HepG2 (cell line): ENCODE measurements around the gene RPTOR. TPM values are rescaled to one million over a fixed set of nuclear protein-coding genes. Genes with fewer than 3 reads are reported as not detected.

ENCODE experiments used
- ARID4A ChIP-seq: sonication (generic); formaldehyde crosslinking; IDR thresholded peaks from 2 replicates; pipeline ENCODE4 v1.5.0; 2020; ENCODE audit warnings: mild to moderate bottlenecking, missing genetic modification reagents, borderline replicate concordance
- ARNT ChIP-seq: fragments of 450-650 bp; IDR thresholded peaks from 2 replicates; pipeline ENCODE4 v1.6.1; 2017
- ASH2L ChIP-seq: fragments of 300-600, 200-600 bp; sonication (generic); IDR thresholded peaks from 2 replicates; pipeline ENCODE4 v1.7.0; 2017; ENCODE audit warnings: low read depth, mild to moderate bottlenecking, moderate library complexity, mixed read lengths, low read length; ENCODE audit not compliant: insufficient read length
- E2F2 ChIP-seq: sonication (generic); formaldehyde crosslinking; IDR thresholded peaks from 2 replicates; pipeline ENCODE4 v1.4.0; 2020; ENCODE audit warnings: missing genetic modification reagents, borderline replicate concordance
- KLF12 ChIP-seq: sonication (generic); formaldehyde crosslinking; IDR thresholded peaks from 2 replicates; pipeline ENCODE4 v1.4.0; 2020; ENCODE audit warnings: missing genetic modification reagents, borderline replicate concordance
- RORA ChIP-seq: sonication (generic); formaldehyde crosslinking; IDR thresholded peaks from 2 replicates; pipeline ENCODE4 v1.5.0; 2020; ENCODE audit warnings: mild to moderate bottlenecking, missing genetic modification reagents, moderate library complexity
- ZFX ChIP-seq: sonication (generic); formaldehyde crosslinking; IDR thresholded peaks from 2 replicates; pipeline ENCODE4 v1.4.0; 2020; ENCODE audit warnings: mild to moderate bottlenecking, low read depth, missing genetic modification reagents, moderate library complexity
- ZNF234 ChIP-seq: sonication (generic); formaldehyde crosslinking; conservative IDR thresholded peaks from 2 replicates; pipeline ENCODE4 v1.5.1; 2020; ENCODE audit warnings: mild to moderate bottlenecking, missing genetic modification reagents
- ZNF44 ChIP-seq: sonication (generic); formaldehyde crosslinking; IDR thresholded peaks from 2 replicates; pipeline ENCODE4 v1.5.1; 2020; ENCODE audit warnings: mild to moderate bottlenecking, missing genetic modification reagents
- ZNF646 ChIP-seq: sonication (generic); formaldehyde crosslinking; IDR thresholded peaks from 2 replicates; pipeline ENCODE4 v1.9.0; 2021; ENCODE audit warnings: mild to moderate bottlenecking, missing genetic modification reagents
- ZNF770 ChIP-seq: sonication (generic); formaldehyde crosslinking; IDR thresholded peaks from 2 replicates; pipeline ENCODE4 v1.5.0; 2020; ENCODE audit warnings: mild to moderate bottlenecking, missing genetic modification reagents
- polyA plus RNA-seq, 8 experiments: library from polyadenylated mRNA; depleted of rRNA in 3 of 8; stranded (reverse) in 7 of 8; unstranded in 1 of 8; fragments of >200 nt; fragmentation: Illumina TruSeq in 4 of 8; extraction: Trizol in 4 of 8; gene quantifications; 2 replicates each; pipeline versions ENCODE4 v1.2.1 to v1.2.3, GENCODE V29; 2011 to 2016; ENCODE audit warnings: low read depth in 4 of 8, missing spikeins in 1 of 8, mixed read lengths in 1 of 8; ENCODE audit not compliant: insufficient read depth in 1 of 8
- total RNA-seq, 5 experiments: library from RNA; depleted of rRNA; stranded (reverse); fragments of >200 nt; fragmentation: Illumina TruSeq; extraction: Trizol; gene quantifications; 2 replicates each; pipeline ENCODE4 v1.2.3, GENCODE V29; 2016; ENCODE audit warnings: low read depth in 1 of 5

The RPTOR gene
- total and polyA plus RNA-seq, 2 of the 13 experiments (the other 11 are each of a cell fraction or from before 2014, with no cell fraction given): 6.6 to 25.3 TPM

GRCh38 chr17:80511222-80512180 is 33.1 kb upstream of the RPTOR start (continued):
- peak; percentile 4 for TF ChIP-seq ZNF646 (CRISPR knock-in tag)
- no peak for TF ChIP-seq ASH2L
- no peak for TF ChIP-seq KLF12
- TF ChIP-seq RORA (CRISPR knock-in tag): no peak
- no peak for TF ChIP-seq E2F2 (CRISPR knock-in tag)
- no peak for TF ChIP-seq ZNF770
- no peak for TF ChIP-seq ZNF234 (CRISPR knock-in tag)
- no peak for TF ChIP-seq ARNT
- no peak for TF ChIP-seq ZNF44
- TF ChIP-seq ZFX (CRISPR knock-in tag): peak; percentile 45; the same call in 1 of the 2 replicates
- 0 out of 2 replicates have a peak, but pooled peaks have one; percentile 10 for TF ChIP-seq ARID4A
